Measurements from ENCODE around the gene TMEM120B.
"Not testable (repeated sequence)": the region's sequence is repeated elsewhere in the genome, so short reads cannot be mapped to it uniquely, and the experiment has no call there.

TMEM120B gene

GRCh38 chr12:121708313-121709063, 4.1 kb upstream of the TMEM120B start:
- H3K4me3 ChIP-seq (ENCODE audit: low read depth, low read length): no peak overlapping the region

- not testable (repeated sequence) for H3K4me3 ChIP-seq (ENCODE audit: low read depth, low read length)
These were observed 3.5 kb upstream of the TMEM120B start for GRCh38 chr12:121709064-121709424.

GRCh38 chr12:121709478-121709961, 3.0 kb upstream of the TMEM120B start:
- H3K4me3 ChIP-seq (ENCODE audit: low read depth, low read length): no peak overlapping the region

GRCh38 chr12:121711361-121712189, 977 bp upstream of the TMEM120B start:
- H3K4me3 ChIP-seq (ENCODE audit: low read depth, low read length): peak overlapping the region; percentile 95

- peak overlapping the region; percentile 95 for H3K4me3 ChIP-seq (ENCODE audit: low read depth, low read length)
These were observed 427 bp upstream of the TMEM120B start for GRCh38 chr12:121712190-121712460.

GRCh38 chr12:121713257-121713777, 765 bp downstream of the TMEM120B start:
- peak overlapping the region; percentile 95 for H3K4me3 ChIP-seq (ENCODE audit: low read depth, low read length)

GRCh38 chr12:121713793-121714192, 1.2 kb downstream of the TMEM120B start:
- peak overlapping the region; percentile 95 for H3K4me3 ChIP-seq (ENCODE audit: low read depth, low read length)

- H3K4me3 ChIP-seq (ENCODE audit: low read depth, low read length): not testable (repeated sequence)
These were observed 2.5 kb downstream of the TMEM120B start for GRCh38 chr12:121715055-121715454.

GRCh38 chr12:121715862-121716435, 3.4 kb downstream of the TMEM120B start:
- H3K4me3 ChIP-seq (ENCODE audit: low read depth, low read length): no peak overlapping the region

- no peak overlapping the region for H3K4me3 ChIP-seq (ENCODE audit: low read depth, low read length)
These were observed 4.6 kb downstream of the TMEM120B start for GRCh38 chr12:121717041-121717699.

- H3K4me3 ChIP-seq (ENCODE audit: low read depth, low read length): no peak overlapping the region
These were observed 6.2 kb downstream of the TMEM120B start for GRCh38 chr12:121718653-121719239.

- H3K4me3 ChIP-seq (ENCODE audit: low read depth, low read length): no peak overlapping the region
These were observed 7.4 kb downstream of the TMEM120B start for GRCh38 chr12:121719926-121720414.

GRCh38 chr12:121720762-121721161, 8.2 kb downstream of the TMEM120B start:
- H3K4me3 ChIP-seq (ENCODE audit: low read depth, low read length): no peak overlapping the region

- no peak overlapping the region for H3K4me3 ChIP-seq (ENCODE audit: low read depth, low read length)
These were observed 10.0 kb downstream of the TMEM120B start for GRCh38 chr12:121722511-121722910.

GRCh38 chr12:121723200-121723599, 10.6 kb downstream of the TMEM120B start:
- no peak overlapping the region for H3K4me3 ChIP-seq (ENCODE audit: low read depth, low read length)

GRCh38 chr12:121724925-121725324, 12.4 kb downstream of the TMEM120B start:
- H3K4me3 ChIP-seq (ENCODE audit: low read depth, low read length): no peak overlapping the region

GRCh38 chr12:121725423-121725822, 12.9 kb downstream of the TMEM120B start:
- H3K4me3 ChIP-seq (ENCODE audit: low read depth, low read length): no peak overlapping the region

- no peak overlapping the region for H3K4me3 ChIP-seq (ENCODE audit: low read depth, low read length)
These were observed 16.5 kb downstream of the TMEM120B start for GRCh38 chr12:121729021-121729420.

- no peak overlapping the region for H3K4me3 ChIP-seq (ENCODE audit: low read depth, low read length)
These were observed 18.9 kb downstream of the TMEM120B start for GRCh38 chr12:121731473-121731872.

GRCh38 chr12:121733849-121734248, 21.3 kb downstream of the TMEM120B start:
- H3K4me3 ChIP-seq (ENCODE audit: low read depth, low read length): no peak overlapping the region

Measured in iPS-11a (cell line).